Naive thymus-derived CD8-positive, alpha-beta T cell (primary cell): ENCODE data around the gene ZNF664. TPM values are rescaled to one million over a fixed set of nuclear protein-coding genes. Genes with fewer than 3 reads are reported as not detected.

Experiments
- ATAC-seq, 2 donors: fragments of 150-1000 bp; cut with Tn5 transposase in 1 of 2; sonication (Bioruptor Pico), chemical (Tn5 transposase) in 1 of 2; 1 replicate in 1 of 2; 2 replicates in 1 of 2; pipeline ENCODE4 v1.10.0; 2021; ENCODE audit warnings: mild to moderate bottlenecking in 2 of 2, moderate library complexity in 2 of 2
- POLR2A ChIA-PET: fragments of 350-600 bp; sonication (Branson Sonifier 250); formaldehyde crosslinking; loops from one replicate; lab custom pipeline; 2021; ENCODE audit warnings: antibody characterized with exemption; lab: Charles Lee
- DNase-seq, 10 donors: peaks; one replicate each; pipeline versions ENCODE4 v3.0.0 to v3.0.0-alpha.2; 2020 to 2022
- H3K27ac Mint-ChIP-seq, 10 donors: one replicate each; pipeline ENCODE4 v1.8.0; 2020 to 2022; ENCODE audit warnings: mild to moderate bottlenecking in 10 of 10, mixed read lengths in 10 of 10, moderate library complexity in 4 of 10, inconsistent platforms in 1 of 10
- H3K27me3 Mint-ChIP-seq, 5 donors: one replicate each; pipeline ENCODE4 v1.8.0; 2021 to 2022; ENCODE audit warnings: mixed read lengths in 5 of 5
- H3K36me3 Mint-ChIP-seq, 3 donors: one replicate each; pipeline ENCODE4 v1.8.0; 2020 to 2022; ENCODE audit warnings: mixed read lengths in 3 of 3, mild to moderate bottlenecking in 2 of 3, inconsistent platforms in 1 of 3
- H3K4me1 Mint-ChIP-seq, 4 donors: one replicate each; pipeline ENCODE4 v1.8.0; 2021 to 2022; ENCODE audit warnings: mixed read lengths in 4 of 4
- H3K4me3 Mint-ChIP-seq, 10 donors: one replicate each; pipeline ENCODE4 v1.8.0; 2020 to 2022; ENCODE audit warnings: mild to moderate bottlenecking in 10 of 10, mixed read lengths in 10 of 10, moderate library complexity in 6 of 10, inconsistent platforms in 1 of 10
- H3K9me3 Mint-ChIP-seq, 9 donors: one replicate each; pipeline ENCODE4 v1.8.0; 2020 to 2022; ENCODE audit warnings: mixed read lengths in 9 of 9, mild to moderate bottlenecking in 3 of 9, inconsistent platforms in 1 of 9, moderate library complexity in 1 of 9
- polyA plus RNA-seq, 3 donors: library from polyadenylated mRNA; unstranded; fragments of 300-500 nt; fragmentation: Illumina TruSeq; gene quantifications; one replicate each; pipeline ENCODE4 v1.2.3, GENCODE V29; 2021
- total RNA-seq, 8 experiments: library from RNA in 2 of 8; stranded (reverse) in 2 of 8; gene quantifications; one replicate each; pipeline ENCODE4 v1.2.3 and lab custom pipeline; 2021 to 2026

The ZNF664 gene
- total and polyA plus RNA-seq, 5 experiments from 2014 or later, result 9.4 to 47.9 (median 10.8) TPM

GRCh38 chr12:123951467-123951866 is 21.5 kb upstream of the ZNF664 start:
- POLR2A ChIA-PET, result no interaction called here
- no peak overlapping the region for H3K4me3 Mint-ChIP-seq

GRCh38 chr12:123952037-123952436 is 21.0 kb upstream of the ZNF664 start:
- H3K27me3 Mint-ChIP-seq, result no peaks in the 10 kb centered on the region
- peaks cover 0 to 7% (median 0%) of the 10 kb centered on the region in 3 donors for H3K36me3 Mint-ChIP-seq
- H3K27ac Mint-ChIP-seq, result peak overlapping the region in 1 of 10 donors; percentile 35
- no peak for DNase-seq
- H3K4me1 Mint-ChIP-seq, result peaks cover 0 to 7% (median 4%) of the 10 kb centered on the region in 4 donors
- no peaks in the 10 kb centered on the region for H3K9me3 Mint-ChIP-seq
- POLR2A ChIA-PET, result no interaction called here
- no peak overlapping the region for H3K4me3 Mint-ChIP-seq
- ATAC-seq, result no peak

More at GRCh38 chr12:123951467-123951866, 21.5 kb upstream of the ZNF664 start:
- Mint-ChIP-seq H3K9me3 (no peaks in the 10 kb centered on the region), H3K36me3 (peaks cover 0 to 7% (median 0%) of the 10 kb centered on the region in 3 donors), H3K27ac (peak overlapping the region in 2 of 10 donors; percentile 8 to 38), H3K4me1 (peaks cover 0 to 7% (median 4%) of the 10 kb centered on the region in 4 donors), H3K27me3 (no peaks in the 10 kb centered on the region)
- DNase-seq (no peak), ATAC-seq (no peak)

- H3K4me3 Mint-ChIP-seq, result no peak overlapping the region
- POLR2A ChIA-PET, result no interaction called here
- no peaks in the 10 kb centered on the region for H3K9me3 Mint-ChIP-seq
- no peaks in the 10 kb centered on the region for H3K27me3 Mint-ChIP-seq
- ATAC-seq (no peak), DNase-seq (no peak)
- H3K36me3 Mint-ChIP-seq, result peaks cover 0 to 4% (median 0%) of the 10 kb centered on the region in 3 donors
- no peak overlapping the region for H3K27ac Mint-ChIP-seq
- H3K4me1 Mint-ChIP-seq, result peaks cover 0 to 7% (median under 1%) of the 10 kb centered on the region in 4 donors
Measured at GRCh38 chr12:123954647-123955350, 18.2 kb upstream of the ZNF664 start.

GRCh38 chr12:123956249-123956648 is 16.8 kb upstream of the ZNF664 start:
- Mint-ChIP-seq H3K36me3 (peaks cover 0 to 2% (median 0%) of the 10 kb centered on the region in 3 donors), H3K4me3 (no peak overlapping the region), H3K9me3 (no peaks in the 10 kb centered on the region), H3K27me3 (no peaks in the 10 kb centered on the region), H3K27ac (no peak overlapping the region), H3K4me1 (peaks cover 0 to 5% (median under 1%) of the 10 kb centered on the region in 4 donors)
- DNase-seq (no peak), ATAC-seq (no peak)
- POLR2A ChIA-PET, result no interaction called here

GRCh38 chr12:123957196-123957595 is 15.8 kb upstream of the ZNF664 start:
- ATAC-seq (no peak), DNase-seq (no peak)
- Mint-ChIP-seq H3K27ac (no peak overlapping the region), H3K4me1 (peaks cover 0 to 7% (median 3%) of the 10 kb centered on the region in 4 donors), H3K9me3 (no peaks in the 10 kb centered on the region), H3K36me3 (peaks cover 0 to 2% (median 0%) of the 10 kb centered on the region in 3 donors), H3K4me3 (no peak overlapping the region), H3K27me3 (no peaks in the 10 kb centered on the region)
- POLR2A ChIA-PET, result no interaction called here

- no peak for DNase-seq
- POLR2A ChIA-PET, result interaction anchor here (0.9 kb wide), 1 partner anchor 18 kb away, joined by 3 read pairs; no protein-coding TSS in a partner anchor
- Mint-ChIP-seq H3K36me3 (peaks cover 0 to 2% (median 0%) of the 10 kb centered on the region in 3 donors), H3K4me3 (no peak overlapping the region), H3K27me3 (no peaks in the 10 kb centered on the region), H3K9me3 (no peaks in the 10 kb centered on the region), H3K27ac (no peak overlapping the region), H3K4me1 (peaks cover 2 to 18% (median 6%) of the 10 kb centered on the region in 4 donors)
- no peak for ATAC-seq
Measured at GRCh38 chr12:123958462-123958861, 14.6 kb upstream of the ZNF664 start.

GRCh38 chr12:123958876-123959275 is 14.1 kb upstream of the ZNF664 start:
- Mint-ChIP-seq H3K27ac (no peak overlapping the region), H3K4me3 (no peak overlapping the region), H3K27me3 (no peaks in the 10 kb centered on the region), H3K4me1 (peaks cover 2 to 19% (median 8%) of the 10 kb centered on the region in 4 donors), H3K36me3 (peaks cover 0 to 2% (median 0%) of the 10 kb centered on the region in 3 donors), H3K9me3 (no peaks in the 10 kb centered on the region)
- ATAC-seq (no peak), DNase-seq (no peak)
- POLR2A ChIA-PET, result interaction anchor here (0.9 kb wide), 1 partner anchor 18 kb away, joined by 3 read pairs; no protein-coding TSS in a partner anchor

GRCh38 chr12:123960029-123960735 is 12.8 kb upstream of the ZNF664 start:
- DNase-seq, result no peak
- no peaks in the 10 kb centered on the region for H3K27me3 Mint-ChIP-seq
- no peak for ATAC-seq
- no peak overlapping the region for H3K27ac Mint-ChIP-seq
- POLR2A ChIA-PET, result no interaction called here
- H3K4me1 Mint-ChIP-seq, result peaks cover 2 to 19% (median 8%) of the 10 kb centered on the region in 4 donors
- H3K4me3 Mint-ChIP-seq, result no peak overlapping the region
- H3K9me3 Mint-ChIP-seq, result no peaks in the 10 kb centered on the region
- peaks cover 0 to 2% (median 0%) of the 10 kb centered on the region in 3 donors for H3K36me3 Mint-ChIP-seq

- POLR2A ChIA-PET, result no interaction called here
- Mint-ChIP-seq H3K36me3 (peaks cover 0 to under 1% (median 0%) of the 10 kb centered on the region in 3 donors), H3K4me3 (no peak overlapping the region), H3K9me3 (no peaks in the 10 kb centered on the region), H3K27me3 (no peaks in the 10 kb centered on the region), H3K27ac (peak overlapping the region in 1 of 10 donors; percentile 26), H3K4me1 (peaks cover 2 to 19% (median 8%) of the 10 kb centered on the region in 4 donors)
- DNase-seq, result no peak
- no peak for ATAC-seq
Measured at GRCh38 chr12:123960856-123961255, 12.2 kb upstream of the ZNF664 start.

- Mint-ChIP-seq H3K36me3 (no peaks in the 10 kb centered on the region), H3K4me1 (peaks cover 2 to 19% (median 8%) of the 10 kb centered on the region in 4 donors), H3K27ac (peak overlapping the region in 2 of 10 donors; percentile 7 to 25), H3K27me3 (no peaks in the 10 kb centered on the region), H3K4me3 (no peak overlapping the region), H3K9me3 (no peaks in the 10 kb centered on the region)
- DNase-seq (no peak), ATAC-seq (no peak)
- POLR2A ChIA-PET, result no interaction called here
Measured at GRCh38 chr12:123961585-123962345, 11.2 kb upstream of the ZNF664 start.

- peaks cover 2 to 19% (median 10%) of the 10 kb centered on the region in 4 donors for H3K4me1 Mint-ChIP-seq
- H3K27me3 Mint-ChIP-seq, result no peaks in the 10 kb centered on the region
- H3K27ac Mint-ChIP-seq, result peak overlapping the region in 2 of 10 donors; percentile 24 to 25
- H3K9me3 Mint-ChIP-seq, result no peaks in the 10 kb centered on the region
- H3K4me3 Mint-ChIP-seq, result no peak overlapping the region
- no peak for ATAC-seq
- DNase-seq, result no peak
- H3K36me3 Mint-ChIP-seq, result peaks cover 0 to 5% (median 0%) of the 10 kb centered on the region in 3 donors
- POLR2A ChIA-PET, result no interaction called here
Measured at GRCh38 chr12:123962513-123962912, 10.5 kb upstream of the ZNF664 start.

GRCh38 chr12:123963821-123964220 is 9.2 kb upstream of the ZNF664 start:
- Mint-ChIP-seq H3K36me3 (peaks cover 0 to 7% (median 0%) of the 10 kb centered on the region in 3 donors), H3K9me3 (no peaks in the 10 kb centered on the region), H3K27ac (no peak overlapping the region), H3K4me1 (peaks cover 3 to 19% (median 11%) of the 10 kb centered on the region in 4 donors), H3K27me3 (no peaks in the 10 kb centered on the region), H3K4me3 (no peak overlapping the region)
- POLR2A ChIA-PET, result no interaction called here
- DNase-seq, result no peak
- ATAC-seq, result no peak
